Measurements from ENCODE around the gene PPP1R1C. TPM values are rescaled to one million over a fixed set of nuclear protein-coding genes. Genes with fewer than 3 reads are reported as not detected.
A peak's percentile ranks its signal among the peaks of the same experiment; 100 is the strongest.

The PPP1R1C gene
- total and polyA plus RNA-seq, 9 donors, result 0.40 to 2.7 (median 0.83) TPM

- Histone ChIP-seq H3K4me1 (ENCODE audit: control insufficient read depth, insufficient read depth, low read length) (no peaks in the 10 kb centered on the region), H3K27me3 (ENCODE audit: control insufficient read depth, insufficient read depth, low read length) (no peaks in the 10 kb centered on the region), H3K4me3 (ENCODE audit: low read length) (no peak overlapping the region), H3K9me3 (replicated peaks; ENCODE audit: control insufficient read depth, low read depth, low read length) (no peaks in the 10 kb centered on the region), H3K36me3 (ENCODE audit: control insufficient read depth, insufficient read depth, low read length) (no peaks in the 10 kb centered on the region), H3K27ac (ENCODE audit: low read length) (no peak overlapping the region)
- DNase-seq, result no peak
- 60% methylated on average over 1 of the region's 1 CpG for WGBS (ENCODE audit: insufficient coverage)
Observed at GRCh38 chr2:182134201-182134600, 148.5 kb downstream of the PPP1R1C start.

- H3K36me3 ChIP-seq (ENCODE audit: control insufficient read depth, insufficient read depth, low read length), result no peaks in the 10 kb centered on the region
- H3K9me3 ChIP-seq (replicated peaks; ENCODE audit: control insufficient read depth, low read depth, low read length), result no peaks in the 10 kb centered on the region
- no peak overlapping the region for H3K4me3 ChIP-seq (ENCODE audit: low read length)
- H3K4me1 ChIP-seq (ENCODE audit: control insufficient read depth, insufficient read depth, low read length), result no peaks in the 10 kb centered on the region
- no peaks in the 10 kb centered on the region for H3K27me3 ChIP-seq (ENCODE audit: control insufficient read depth, insufficient read depth, low read length)
- WGBS (ENCODE audit: insufficient coverage), result 94% methylated on average over 2 of the region's 6 CpGs
- DNase-seq, result no peak
- H3K27ac ChIP-seq (ENCODE audit: low read length), result no peak overlapping the region
Observed at GRCh38 chr2:182142062-182142461, 156.4 kb downstream of the PPP1R1C start.

- no peaks in the 10 kb centered on the region for H3K9me3 ChIP-seq (replicated peaks; ENCODE audit: control insufficient read depth, low read depth, low read length)
- DNase-seq, result no peak
- no peaks in the 10 kb centered on the region for H3K4me1 ChIP-seq (ENCODE audit: control insufficient read depth, insufficient read depth, low read length)
- H3K4me3 ChIP-seq (ENCODE audit: low read length), result no peak overlapping the region
- no peaks in the 10 kb centered on the region for H3K36me3 ChIP-seq (ENCODE audit: control insufficient read depth, insufficient read depth, low read length)
- H3K27me3 ChIP-seq (ENCODE audit: control insufficient read depth, insufficient read depth, low read length), result no peaks in the 10 kb centered on the region
- no peak overlapping the region for H3K27ac ChIP-seq (ENCODE audit: low read length)
- WGBS (ENCODE audit: insufficient coverage), result 62% methylated on average over 2 of the region's 7 CpGs
Observed at GRCh38 chr2:182144041-182144775, 158.6 kb downstream of the PPP1R1C start.

- Histone ChIP-seq H3K27ac (ENCODE audit: low read length) (no peak overlapping the region), H3K9me3 (replicated peaks; ENCODE audit: control insufficient read depth, low read depth, low read length) (no peaks in the 10 kb centered on the region), H3K4me3 (ENCODE audit: low read length) (no peak overlapping the region), H3K36me3 (ENCODE audit: control insufficient read depth, insufficient read depth, low read length) (no peaks in the 10 kb centered on the region), H3K4me1 (ENCODE audit: control insufficient read depth, insufficient read depth, low read length) (no peaks in the 10 kb centered on the region), H3K27me3 (ENCODE audit: control insufficient read depth, insufficient read depth, low read length) (no peaks in the 10 kb centered on the region)
- no CpG with 5 or more reads among the region's 1 CpG for WGBS (ENCODE audit: insufficient coverage)
- peak; percentile 49 for DNase-seq
Observed at GRCh38 chr2:182144776-182145165, 159.1 kb downstream of the PPP1R1C start.

- Histone ChIP-seq H3K27me3 (ENCODE audit: control insufficient read depth, insufficient read depth, low read length) (no peaks in the 10 kb centered on the region), H3K4me1 (ENCODE audit: control insufficient read depth, insufficient read depth, low read length) (no peaks in the 10 kb centered on the region), H3K4me3 (ENCODE audit: low read length) (no peak overlapping the region), H3K36me3 (ENCODE audit: control insufficient read depth, insufficient read depth, low read length) (no peaks in the 10 kb centered on the region), H3K27ac (ENCODE audit: low read length) (no peak overlapping the region), H3K9me3 (replicated peaks; ENCODE audit: control insufficient read depth, low read depth, low read length) (no peaks in the 10 kb centered on the region)
- DNase-seq, result peak; percentile 46
- WGBS (ENCODE audit: insufficient coverage), result no CpG with 5 or more reads among the region's 2 CpGs
Observed at GRCh38 chr2:182148344-182148743, 162.7 kb downstream of the PPP1R1C start.

GRCh38 chr2:182163878-182164277 is 178.2 kb downstream of the PPP1R1C start:
- Histone ChIP-seq H3K9me3 (replicated peaks; ENCODE audit: control insufficient read depth, low read depth, low read length) (no peaks in the 10 kb centered on the region), H3K27me3 (ENCODE audit: control insufficient read depth, insufficient read depth, low read length) (no peaks in the 10 kb centered on the region), H3K36me3 (ENCODE audit: control insufficient read depth, insufficient read depth, low read length) (no peaks in the 10 kb centered on the region), H3K4me1 (ENCODE audit: control insufficient read depth, insufficient read depth, low read length) (no peaks in the 10 kb centered on the region), H3K4me3 (ENCODE audit: low read length) (no peak overlapping the region), H3K27ac (ENCODE audit: low read length) (no peak overlapping the region)
- WGBS (ENCODE audit: insufficient coverage), result 57% methylated on average over 1 of the region's 3 CpGs
- no peak for DNase-seq

- no peaks in the 10 kb centered on the region for H3K4me1 ChIP-seq (ENCODE audit: control insufficient read depth, insufficient read depth, low read length)
- no CpG with 5 or more reads among the region's 1 CpG for WGBS (ENCODE audit: insufficient coverage)
- no peaks in the 10 kb centered on the region for H3K36me3 ChIP-seq (ENCODE audit: control insufficient read depth, insufficient read depth, low read length)
- H3K9me3 ChIP-seq (replicated peaks; ENCODE audit: control insufficient read depth, low read depth, low read length), result no peaks in the 10 kb centered on the region
- H3K27ac ChIP-seq (ENCODE audit: low read length), result no peak overlapping the region
- no peaks in the 10 kb centered on the region for H3K27me3 ChIP-seq (ENCODE audit: control insufficient read depth, insufficient read depth, low read length)
- no peak overlapping the region for H3K4me3 ChIP-seq (ENCODE audit: low read length)
- DNase-seq, result no peak
Observed at GRCh38 chr2:182164686-182165085, 179.0 kb downstream of the PPP1R1C start.

GRCh38 chr2:182165202-182165601 is 179.5 kb downstream of the PPP1R1C start:
- no peaks in the 10 kb centered on the region for H3K36me3 ChIP-seq (ENCODE audit: control insufficient read depth, insufficient read depth, low read length)
- DNase-seq, result no peak
- no peaks in the 10 kb centered on the region for H3K9me3 ChIP-seq (replicated peaks; ENCODE audit: control insufficient read depth, low read depth, low read length)
- H3K4me3 ChIP-seq (ENCODE audit: low read length), result no peak overlapping the region
- no peak overlapping the region for H3K27ac ChIP-seq (ENCODE audit: low read length)
- H3K27me3 ChIP-seq (ENCODE audit: control insufficient read depth, insufficient read depth, low read length), result no peaks in the 10 kb centered on the region
- 100% methylated on average over 1 of the region's 2 CpGs for WGBS (ENCODE audit: insufficient coverage)
- no peaks in the 10 kb centered on the region for H3K4me1 ChIP-seq (ENCODE audit: control insufficient read depth, insufficient read depth, low read length)

GRCh38 chr2:182166406-182166805 is 180.8 kb downstream of the PPP1R1C start:
- WGBS (ENCODE audit: insufficient coverage), result 46% methylated on average over 2 of the region's 2 CpGs
- no peaks in the 10 kb centered on the region for H3K4me1 ChIP-seq (ENCODE audit: control insufficient read depth, insufficient read depth, low read length)
- peak; percentile 29 for DNase-seq
- no peak overlapping the region for H3K27ac ChIP-seq (ENCODE audit: low read length)
- no peaks in the 10 kb centered on the region for H3K27me3 ChIP-seq (ENCODE audit: control insufficient read depth, insufficient read depth, low read length)
- H3K36me3 ChIP-seq (ENCODE audit: control insufficient read depth, insufficient read depth, low read length), result no peaks in the 10 kb centered on the region
- no peak overlapping the region for H3K4me3 ChIP-seq (ENCODE audit: low read length)
- no peaks in the 10 kb centered on the region for H3K9me3 ChIP-seq (replicated peaks; ENCODE audit: control insufficient read depth, low read depth, low read length)

- Histone ChIP-seq H3K4me1 (ENCODE audit: control insufficient read depth, insufficient read depth, low read length) (no peaks in the 10 kb centered on the region), H3K27ac (ENCODE audit: low read length) (no peak overlapping the region), H3K36me3 (ENCODE audit: control insufficient read depth, insufficient read depth, low read length) (no peaks in the 10 kb centered on the region), H3K9me3 (replicated peaks; ENCODE audit: control insufficient read depth, low read depth, low read length) (no peaks in the 10 kb centered on the region), H3K4me3 (ENCODE audit: low read length) (no peak overlapping the region), H3K27me3 (ENCODE audit: control insufficient read depth, insufficient read depth, low read length) (no peaks in the 10 kb centered on the region)
- no peak for DNase-seq
- no CpG with 5 or more reads among the region's 2 CpGs for WGBS (ENCODE audit: insufficient coverage)
Observed at GRCh38 chr2:182166841-182167240, 181.2 kb downstream of the PPP1R1C start.
